GM23338 (cell line): Measurements from ENCODE around the gene NCKIPSD. TPM values are rescaled to one million over a fixed set of nuclear protein-coding genes. Genes with fewer than 3 reads are reported as not detected.

ENCODE experiments used
- ATAC-seq: fragments of 200-7000 bp; cut with Tn5 transposase; 3 replicates; pipeline ENCODE4 v1.9.1; 2020
- DNase-seq: peaks from one replicate; pipeline ENCODE4 v3.0.0-alpha.2; 2015; ENCODE audit warnings: low spot score
- H2AFZ ChIP-seq: fragments of 200-600 bp; sonication (generic); 2 replicates; pipeline ENCODE4 v1.8.0; 2016; ENCODE audit warnings: antibody characterized with exemption, mild to moderate bottlenecking, moderate library complexity
- H3F3A ChIP-seq: fragments of 200-600 bp; sonication (generic); replicated peaks from 2 replicates; pipeline ENCODE4 v1.8.0; 2017; ENCODE audit warnings: antibody characterized with exemption, mixed run types, low read depth
- H3K27ac ChIP-seq: fragments of 200-600 bp; sonication (generic); 2 replicates; pipeline ENCODE4 v1.6.1; 2016; ENCODE audit warnings: low read depth
- H3K27me3 ChIP-seq: fragments of 200-600 bp; sonication (generic); 2 replicates; pipeline ENCODE4 v1.8.0; 2016; ENCODE audit warnings: mild to moderate bottlenecking, mixed run types, moderate library complexity; ENCODE audit not compliant: insufficient read depth
- H3K36me3 ChIP-seq: fragments of 200-600 bp; sonication (generic); 2 replicates; pipeline ENCODE4 v1.8.0; 2016; ENCODE audit warnings: mild to moderate bottlenecking; ENCODE audit not compliant: insufficient read depth
- H3K4me1 ChIP-seq: fragments of 200-600 bp; sonication (generic); 2 replicates; pipeline ENCODE4 v1.8.0; 2016; ENCODE audit warnings: mild to moderate bottlenecking, moderate library complexity; ENCODE audit not compliant: insufficient read depth
- H3K4me2 ChIP-seq: fragments of 200-600 bp; sonication (generic); 2 replicates; pipeline ENCODE4 v1.7.1; 2017; ENCODE audit warnings: mixed run types
- H3K4me3 ChIP-seq: fragments of 200-600 bp; sonication (generic); 2 replicates; pipeline ENCODE4 v1.6.1; 2016; ENCODE audit warnings: mixed run types
- H3K79me2 ChIP-seq: fragments of 200-600 bp; sonication (generic); replicated peaks from 2 replicates; pipeline ENCODE4 v1.8.0; 2017; ENCODE audit warnings: mild to moderate bottlenecking; ENCODE audit not compliant: insufficient read depth
- H3K9me2 ChIP-seq: fragments of 200-600 bp; sonication (generic); 2 replicates; pipeline ENCODE4 v1.8.0; 2017; ENCODE audit not compliant: insufficient read depth
- H4K20me1 ChIP-seq: fragments of 200-600 bp; sonication (generic); replicated peaks from 2 replicates; pipeline ENCODE4 v1.8.0; 2017; ENCODE audit warnings: mild to moderate bottlenecking; ENCODE audit not compliant: insufficient read depth
- H3K27ac Mint-ChIP-seq: 2 replicates; pipeline ENCODE4 v1.8.0; 2020; ENCODE audit warnings: inconsistent platforms, mild to moderate bottlenecking, moderate library complexity, mixed read lengths
- H3K27me3 Mint-ChIP-seq: 3 replicates; pipeline ENCODE4 v1.8.0; 2022; ENCODE audit warnings: low read depth, mild to moderate bottlenecking, moderate library complexity, mixed read lengths, inconsistent platforms; ENCODE audit not compliant: insufficient read depth, poor library complexity
- H3K36me3 Mint-ChIP-seq: 3 replicates; pipeline ENCODE4 v1.8.0; 2021; ENCODE audit warnings: low read depth, mild to moderate bottlenecking, inconsistent platforms, moderate library complexity, mixed read lengths
- H3K4me1 Mint-ChIP-seq: 3 replicates; pipeline ENCODE4 v1.8.0; 2020; ENCODE audit warnings: mild to moderate bottlenecking, inconsistent platforms, mixed read lengths
- H3K4me3 Mint-ChIP-seq: 3 replicates; pipeline ENCODE4 v1.8.0; 2021; ENCODE audit warnings: moderate library complexity, mild to moderate bottlenecking, inconsistent platforms, mixed read lengths
- H3K9me3 Mint-ChIP-seq: 3 replicates; pipeline ENCODE4 v1.8.0; 2020; ENCODE audit warnings: moderate library complexity, mild to moderate bottlenecking, inconsistent platforms, mixed read lengths
- CREB1 ChIP-seq: fragments of 250-450 bp; sonication (Bioruptor Pico); IDR thresholded peaks from 2 replicates; pipeline ENCODE4 v1.5.0; 2020; ENCODE audit warnings: low read depth, mild to moderate bottlenecking, moderate library complexity
- EZH2 ChIP-seq: fragments of 200-600 bp; sonication (generic); IDR thresholded peaks from one replicate; pipeline ENCODE4 v1.8.0; 2017; ENCODE audit warnings: antibody characterized with exemption, mild to moderate bottlenecking, low read depth; ENCODE audit not compliant: unreplicated experiment
- EZH2phosphoT487 ChIP-seq: fragments of 200-600 bp; sonication (generic); IDR thresholded peaks from one replicate; pipeline ENCODE4 v1.8.1; 2018; ENCODE audit warnings: antibody characterized with exemption; ENCODE audit not compliant: unreplicated experiment
- JUNB ChIP-seq: IDR thresholded peaks from one replicate; pipeline ENCODE4 v1.6.1; 2016; ENCODE audit warnings: antibody characterized with exemption; ENCODE audit not compliant: unreplicated experiment
- NANOG ChIP-seq: IDR thresholded peaks from 2 replicates; pipeline ENCODE4 v1.6.1; 2016; ENCODE audit warnings: antibody characterized with exemption, borderline replicate concordance
- POLR2AphosphoS5 ChIP-seq: IDR thresholded peaks from 2 replicates; pipeline ENCODE4 v1.6.1; 2016; ENCODE audit warnings: antibody characterized with exemption, low read depth
- STAT1 ChIP-seq: IDR thresholded peaks from one replicate; pipeline ENCODE4 v1.6.1; 2016; ENCODE audit warnings: antibody characterized with exemption; ENCODE audit not compliant: unreplicated experiment
- ZNF114 ChIP-seq: fragments of 250-450 bp; sonication (Bioruptor Pico); IDR thresholded peaks from 2 replicates; pipeline ENCODE4 v1.5.0; 2020; ENCODE audit warnings: mild to moderate bottlenecking, moderate library complexity
- ZNF331 ChIP-seq: fragments of 250-450 bp; sonication (Bioruptor Pico); IDR thresholded peaks from 2 replicates; pipeline ENCODE4 v1.5.0; 2020; ENCODE audit warnings: low read depth, mild to moderate bottlenecking, moderate library complexity
- polyA plus RNA-seq: library from polyadenylated mRNA; unstranded; fragments of >200 nt; fragmentation: Nextera tagmentation; extraction: Ambion mirVana; gene quantifications from 2 replicates; pipeline ENCODE4 v1.2.1, GENCODE V29; 2016
- total RNA-seq: library from RNA; depleted of rRNA; stranded (reverse); fragments of >200 nt; shearing (Covaris generic); gene quantifications from 2 replicates; pipeline ENCODE4 v1.2.3, GENCODE V29; 2014
- TF ChIP-seq, protein P1 (sequence below), 2 experiments: fragments of 200-600 bp in 1 of 2; sonication (generic) in 1 of 2; conservative IDR thresholded peaks; 2 replicates each; pipeline versions ENCODE4 v1.5.1 to v1.6.1; 2016 to 2017; ENCODE audit warnings: antibody characterized with exemption in 2 of 2, low read depth in 2 of 2, mild to moderate bottlenecking in 2 of 2, moderate library complexity in 1 of 2
- TF ChIP-seq, protein P2 (sequence below): IDR thresholded peaks from 2 replicates; pipeline ENCODE4 v1.6.1; 2016; ENCODE audit warnings: antibody characterized with exemption
- TF ChIP-seq, protein P3 (sequence below): IDR thresholded peaks from one replicate; pipeline ENCODE4 v1.6.1; 2018; ENCODE audit warnings: antibody characterized with exemption; ENCODE audit not compliant: unreplicated experiment
- TF ChIP-seq, protein P4 (sequence below): fragments of 250-450 bp; sonication (Bioruptor Pico); IDR thresholded peaks from 2 replicates; pipeline ENCODE4 v1.5.0; 2020; ENCODE audit warnings: mild to moderate bottlenecking, moderate library complexity

The NCKIPSD gene
- total and polyA plus RNA-seq, 2 experiments from 2014 or later = 15.1 to 45.1 TPM

DNA sequence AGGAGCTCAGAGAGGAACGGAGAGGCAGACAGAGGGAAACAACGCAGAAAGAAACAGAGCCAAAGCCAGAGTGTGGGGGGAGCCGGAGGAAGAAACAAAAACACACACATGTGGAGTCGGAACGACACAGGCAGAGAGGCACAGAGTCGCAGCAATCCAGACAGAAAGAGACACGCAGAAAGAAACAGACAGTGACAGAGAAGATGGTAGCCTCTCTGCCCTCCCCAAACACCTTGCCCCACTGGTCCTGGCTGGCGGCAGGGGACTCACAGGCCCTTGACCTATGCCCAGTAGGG, 1.7 kb downstream of the NCKIPSD start:
- no peak for TF ChIP-seq ZNF114 (CRISPR knock-in tag)
- no peak for TF ChIP-seq EZH2phosphoT487
- TF ChIP-seq, protein P1, sequence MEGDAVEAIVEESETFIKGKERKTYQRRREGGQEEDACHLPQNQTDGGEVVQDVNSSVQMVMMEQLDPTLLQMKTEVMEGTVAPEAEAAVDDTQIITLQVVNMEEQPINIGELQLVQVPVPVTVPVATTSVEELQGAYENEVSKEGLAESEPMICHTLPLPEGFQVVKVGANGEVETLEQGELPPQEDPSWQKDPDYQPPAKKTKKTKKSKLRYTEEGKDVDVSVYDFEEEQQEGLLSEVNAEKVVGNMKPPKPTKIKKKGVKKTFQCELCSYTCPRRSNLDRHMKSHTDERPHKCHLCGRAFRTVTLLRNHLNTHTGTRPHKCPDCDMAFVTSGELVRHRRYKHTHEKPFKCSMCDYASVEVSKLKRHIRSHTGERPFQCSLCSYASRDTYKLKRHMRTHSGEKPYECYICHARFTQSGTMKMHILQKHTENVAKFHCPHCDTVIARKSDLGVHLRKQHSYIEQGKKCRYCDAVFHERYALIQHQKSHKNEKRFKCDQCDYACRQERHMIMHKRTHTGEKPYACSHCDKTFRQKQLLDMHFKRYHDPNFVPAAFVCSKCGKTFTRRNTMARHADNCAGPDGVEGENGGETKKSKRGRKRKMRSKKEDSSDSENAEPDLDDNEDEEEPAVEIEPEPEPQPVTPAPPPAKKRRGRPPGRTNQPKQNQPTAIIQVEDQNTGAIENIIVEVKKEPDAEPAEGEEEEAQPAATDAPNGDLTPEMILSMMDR (conservative IDR thresholded peaks at IDR 0.05; ENCODE audit: low read depth in 2 of 2) = no peak
- no peak for TF ChIP-seq JUNB
- TF ChIP-seq, protein P2, sequence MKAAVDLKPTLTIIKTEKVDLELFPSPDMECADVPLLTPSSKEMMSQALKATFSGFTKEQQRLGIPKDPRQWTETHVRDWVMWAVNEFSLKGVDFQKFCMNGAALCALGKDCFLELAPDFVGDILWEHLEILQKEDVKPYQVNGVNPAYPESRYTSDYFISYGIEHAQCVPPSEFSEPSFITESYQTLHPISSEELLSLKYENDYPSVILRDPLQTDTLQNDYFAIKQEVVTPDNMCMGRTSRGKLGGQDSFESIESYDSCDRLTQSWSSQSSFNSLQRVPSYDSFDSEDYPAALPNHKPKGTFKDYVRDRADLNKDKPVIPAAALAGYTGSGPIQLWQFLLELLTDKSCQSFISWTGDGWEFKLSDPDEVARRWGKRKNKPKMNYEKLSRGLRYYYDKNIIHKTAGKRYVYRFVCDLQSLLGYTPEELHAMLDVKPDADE = no peak
- TF ChIP-seq, protein P3, sequence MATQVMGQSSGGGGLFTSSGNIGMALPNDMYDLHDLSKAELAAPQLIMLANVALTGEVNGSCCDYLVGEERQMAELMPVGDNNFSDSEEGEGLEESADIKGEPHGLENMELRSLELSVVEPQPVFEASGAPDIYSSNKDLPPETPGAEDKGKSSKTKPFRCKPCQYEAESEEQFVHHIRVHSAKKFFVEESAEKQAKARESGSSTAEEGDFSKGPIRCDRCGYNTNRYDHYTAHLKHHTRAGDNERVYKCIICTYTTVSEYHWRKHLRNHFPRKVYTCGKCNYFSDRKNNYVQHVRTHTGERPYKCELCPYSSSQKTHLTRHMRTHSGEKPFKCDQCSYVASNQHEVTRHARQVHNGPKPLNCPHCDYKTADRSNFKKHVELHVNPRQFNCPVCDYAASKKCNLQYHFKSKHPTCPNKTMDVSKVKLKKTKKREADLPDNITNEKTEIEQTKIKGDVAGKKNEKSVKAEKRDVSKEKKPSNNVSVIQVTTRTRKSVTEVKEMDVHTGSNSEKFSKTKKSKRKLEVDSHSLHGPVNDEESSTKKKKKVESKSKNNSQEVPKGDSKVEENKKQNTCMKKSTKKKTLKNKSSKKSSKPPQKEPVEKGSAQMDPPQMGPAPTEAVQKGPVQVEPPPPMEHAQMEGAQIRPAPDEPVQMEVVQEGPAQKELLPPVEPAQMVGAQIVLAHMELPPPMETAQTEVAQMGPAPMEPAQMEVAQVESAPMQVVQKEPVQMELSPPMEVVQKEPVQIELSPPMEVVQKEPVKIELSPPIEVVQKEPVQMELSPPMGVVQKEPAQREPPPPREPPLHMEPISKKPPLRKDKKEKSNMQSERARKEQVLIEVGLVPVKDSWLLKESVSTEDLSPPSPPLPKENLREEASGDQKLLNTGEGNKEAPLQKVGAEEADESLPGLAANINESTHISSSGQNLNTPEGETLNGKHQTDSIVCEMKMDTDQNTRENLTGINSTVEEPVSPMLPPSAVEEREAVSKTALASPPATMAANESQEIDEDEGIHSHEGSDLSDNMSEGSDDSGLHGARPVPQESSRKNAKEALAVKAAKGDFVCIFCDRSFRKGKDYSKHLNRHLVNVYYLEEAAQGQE = no peak
- TF ChIP-seq CREB1 (CRISPR knock-in tag) = no peak
- TF ChIP-seq ZNF331 (CRISPR knock-in tag) = no peak
- no peak for TF ChIP-seq NANOG
- TF ChIP-seq STAT1 = no peak
- no peak for TF ChIP-seq EZH2
- TF ChIP-seq POLR2AphosphoS5 = no peak
- TF ChIP-seq, protein P4, sequence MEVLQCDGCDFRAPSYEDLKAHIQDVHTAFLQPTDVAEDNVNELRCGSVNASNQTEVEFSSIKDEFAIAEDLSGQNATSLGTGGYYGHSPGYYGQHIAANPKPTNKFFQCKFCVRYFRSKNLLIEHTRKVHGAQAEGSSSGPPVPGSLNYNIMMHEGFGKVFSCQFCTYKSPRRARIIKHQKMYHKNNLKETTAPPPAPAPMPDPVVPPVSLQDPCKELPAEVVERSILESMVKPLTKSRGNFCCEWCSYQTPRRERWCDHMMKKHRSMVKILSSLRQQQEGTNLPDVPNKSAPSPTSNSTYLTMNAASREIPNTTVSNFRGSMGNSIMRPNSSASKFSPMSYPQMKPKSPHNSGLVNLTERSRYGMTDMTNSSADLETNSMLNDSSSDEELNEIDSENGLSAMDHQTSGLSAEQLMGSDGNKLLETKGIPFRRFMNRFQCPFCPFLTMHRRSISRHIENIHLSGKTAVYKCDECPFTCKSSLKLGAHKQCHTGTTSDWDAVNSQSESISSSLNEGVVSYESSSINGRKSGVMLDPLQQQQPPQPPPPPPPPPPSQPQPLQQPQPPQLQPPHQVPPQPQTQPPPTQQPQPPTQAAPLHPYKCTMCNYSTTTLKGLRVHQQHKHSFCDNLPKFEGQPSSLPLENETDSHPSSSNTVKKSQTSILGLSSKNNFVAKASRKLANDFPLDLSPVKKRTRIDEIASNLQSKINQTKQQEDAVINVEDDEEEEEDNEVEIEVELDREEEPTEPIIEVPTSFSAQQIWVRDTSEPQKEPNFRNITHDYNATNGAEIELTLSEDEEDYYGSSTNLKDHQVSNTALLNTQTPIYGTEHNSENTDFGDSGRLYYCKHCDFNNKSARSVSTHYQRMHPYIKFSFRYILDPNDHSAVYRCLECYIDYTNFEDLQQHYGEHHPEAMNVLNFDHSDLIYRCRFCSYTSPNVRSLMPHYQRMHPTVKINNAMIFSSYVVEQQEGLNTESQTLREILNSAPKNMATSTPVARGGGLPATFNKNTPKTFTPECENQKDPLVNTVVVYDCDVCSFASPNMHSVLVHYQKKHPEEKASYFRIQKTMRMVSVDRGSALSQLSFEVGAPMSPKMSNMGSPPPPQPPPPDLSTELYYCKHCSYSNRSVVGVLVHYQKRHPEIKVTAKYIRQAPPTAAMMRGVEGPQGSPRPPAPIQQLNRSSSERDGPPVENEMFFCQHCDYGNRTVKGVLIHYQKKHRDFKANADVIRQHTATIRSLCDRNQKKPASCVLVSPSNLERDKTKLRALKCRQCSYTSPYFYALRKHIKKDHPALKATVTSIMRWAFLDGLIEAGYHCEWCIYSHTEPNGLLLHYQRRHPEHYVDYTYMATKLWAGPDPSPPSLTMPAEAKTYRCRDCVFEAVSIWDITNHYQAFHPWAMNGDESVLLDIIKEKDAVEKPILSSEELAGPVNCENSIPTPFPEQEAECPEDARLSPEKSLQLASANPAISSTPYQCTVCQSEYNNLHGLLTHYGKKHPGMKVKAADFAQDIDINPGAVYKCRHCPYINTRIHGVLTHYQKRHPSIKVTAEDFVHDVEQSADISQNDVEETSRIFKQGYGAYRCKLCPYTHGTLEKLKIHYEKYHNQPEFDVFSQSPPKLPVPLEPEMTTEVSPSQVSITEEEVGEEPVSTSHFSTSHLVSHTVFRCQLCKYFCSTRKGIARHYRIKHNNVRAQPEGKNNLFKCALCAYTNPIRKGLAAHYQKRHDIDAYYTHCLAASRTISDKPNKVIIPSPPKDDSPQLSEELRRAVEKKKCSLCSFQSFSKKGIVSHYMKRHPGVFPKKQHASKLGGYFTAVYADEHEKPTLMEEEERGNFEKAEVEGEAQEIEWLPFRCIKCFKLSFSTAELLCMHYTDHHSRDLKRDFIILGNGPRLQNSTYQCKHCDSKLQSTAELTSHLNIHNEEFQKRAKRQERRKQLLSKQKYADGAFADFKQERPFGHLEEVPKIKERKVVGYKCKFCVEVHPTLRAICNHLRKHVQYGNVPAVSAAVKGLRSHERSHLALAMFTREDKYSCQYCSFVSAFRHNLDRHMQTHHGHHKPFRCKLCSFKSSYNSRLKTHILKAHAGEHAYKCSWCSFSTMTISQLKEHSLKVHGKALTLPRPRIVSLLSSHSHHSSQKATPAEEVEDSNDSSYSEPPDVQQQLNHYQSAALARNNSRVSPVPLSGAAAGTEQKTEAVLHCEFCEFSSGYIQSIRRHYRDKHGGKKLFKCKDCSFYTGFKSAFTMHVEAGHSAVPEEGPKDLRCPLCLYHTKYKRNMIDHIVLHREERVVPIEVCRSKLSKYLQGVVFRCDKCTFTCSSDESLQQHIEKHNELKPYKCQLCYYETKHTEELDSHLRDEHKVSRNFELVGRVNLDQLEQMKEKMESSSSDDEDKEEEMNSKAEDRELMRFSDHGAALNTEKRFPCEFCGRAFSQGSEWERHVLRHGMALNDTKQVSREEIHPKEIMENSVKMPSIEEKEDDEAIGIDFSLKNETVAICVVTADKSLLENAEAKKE (CRISPR knock-in tag) = no peak
- Histone ChIP-seq H3K27ac (no peak overlapping the region), H3K36me3 (peaks cover 9% of the 10 kb centered on the region), H4K20me1 (peaks cover 13% of the 10 kb centered on the region), H3K4me2 (peak overlapping the region; percentile 91; the same call in 1 of the 2 replicates), H3K27me3 (no peaks in the 10 kb centered on the region), H2AFZ (no peak overlapping the region), H3K4me3 (peak overlapping the region; percentile 89; the same call in 1 of the 2 replicates), H3K9me2 (no peaks in the 10 kb centered on the region), H3K4me1 (peaks cover 7% of the 10 kb centered on the region), H3F3A (peaks cover 27% of the 10 kb centered on the region), H3K79me2 (peaks cover 13% of the 10 kb centered on the region)
- peaks cover 17% of the 10 kb centered on the region for H3K4me1 Mint-ChIP-seq
- DNase-seq (no peak), ATAC-seq (no peak)
- H3K4me3 Mint-ChIP-seq = peak overlapping the region; percentile 86
- no peaks in the 10 kb centered on the region; the same call in 2 of the 3 replicates for H3K9me3 Mint-ChIP-seq
- H3K27ac Mint-ChIP-seq = no peak overlapping the region
- H3K27me3 Mint-ChIP-seq = peaks cover 17% of the 10 kb centered on the region
- H3K36me3 Mint-ChIP-seq = peaks cover 55% of the 10 kb centered on the region
